Measurements from ENCODE around the gene TIMM17A. TPM values are rescaled to one million over a fixed set of nuclear protein-coding genes. Genes with fewer than 3 reads are reported as not detected.
A peak's percentile ranks its signal among the peaks of the same experiment; 100 is the strongest.

Gene TIMM17A
- total and polyA plus RNA-seq, 2 of the 8 experiments (the other 6 are each of a cell fraction or from before 2014, with no cell fraction given) = 30.3 to 57.1 TPM

DNA sequence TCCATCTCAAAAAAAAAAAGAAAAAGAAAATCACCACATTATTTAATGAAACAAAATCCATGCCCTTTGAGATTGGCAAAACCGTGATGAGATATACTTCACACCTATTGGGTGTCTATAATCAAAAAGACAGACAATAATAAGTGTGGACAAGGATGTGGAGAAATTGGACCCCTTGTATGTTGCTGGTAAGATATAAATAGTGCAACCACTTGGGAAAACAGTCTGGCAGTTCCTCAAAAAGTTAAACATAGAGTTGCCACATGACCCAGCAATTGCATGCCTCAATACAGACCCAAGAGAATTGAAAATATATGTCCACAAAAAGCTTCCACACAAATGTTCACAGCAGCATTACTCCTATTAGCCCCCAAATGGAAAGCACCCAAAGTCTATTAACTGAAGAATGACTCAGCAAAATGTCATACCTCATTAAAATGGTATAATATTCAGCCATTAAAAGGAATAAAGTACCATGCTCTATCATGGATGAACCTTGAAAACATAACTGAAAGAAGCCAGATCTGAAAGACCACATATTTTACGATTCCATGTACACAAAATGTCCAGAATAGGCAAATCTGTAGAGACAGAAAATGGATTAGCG, 33.2 kb upstream of the TIMM17A start:
- H3K9ac ChIP-seq (replicated peaks in 1 of 4; ENCODE audit: extremely low read depth in 1 of 4, low read depth in 3 of 4, low read length in 3 of 4) = no peak overlapping the region
- H3K36me3 ChIP-seq (ENCODE audit: control insufficient read depth in 2 of 4, insufficient read depth in 4 of 4, low read length in 3 of 4) = no peaks in the 10 kb centered on the region
- no peak overlapping the region for H3K4me2 ChIP-seq (ENCODE audit: insufficient read depth in 1 of 2, low read depth in 2 of 2, low read length in 2 of 2)
- no peak overlapping the region for H4K91ac ChIP-seq (replicated peaks; ENCODE audit: insufficient read length, low read length)
- H3K27ac ChIP-seq (ENCODE audit: low read depth, low read length) = no peak overlapping the region
- no peak overlapping the region for H4K8ac ChIP-seq (ENCODE audit: extremely low read depth, insufficient read depth, low read length)
- POLR2A ChIA-PET (ENCODE audit: partially characterized antibody) = no interaction called here
- no peaks in the 10 kb centered on the region for H3K27me3 ChIP-seq (replicated peaks in 1 of 4; ENCODE audit: control insufficient read depth in 3 of 4, extremely low read depth in 1 of 4, insufficient read depth in 3 of 4, low read length in 3 of 4)
- no peak overlapping the region for H2BK5ac ChIP-seq (ENCODE audit: low read depth, low read length)
- H3K23ac ChIP-seq (ENCODE audit: insufficient read length) = no peak overlapping the region
- no peak overlapping the region for H3K4ac ChIP-seq (replicated peaks; ENCODE audit: insufficient read length, low read depth, low read length)
- H3K79me2 ChIP-seq (ENCODE audit: control insufficient read depth in 1 of 2, insufficient read depth in 2 of 2, low read length in 2 of 2) = no peaks in the 10 kb centered on the region
- no peak overlapping the region for H2BK20ac ChIP-seq (ENCODE audit: low read length)
- 94% methylated on average over 3 of the region's 3 CpGs; no CpG with 5 or more reads in 1 of the 2 experiments for WGBS, 2 experiments (ENCODE audit: extremely low coverage in 1 of 2, insufficient coverage in 1 of 2, insufficient read length in 1 of 2, insufficient replicate concordance in 2 of 2, low coverage in 1 of 2, low lambda C conversion rate in 2 of 2, missing lambda C conversion rate in 1 of 2)
- no peak overlapping the region for H3K18ac ChIP-seq (ENCODE audit: extremely low read depth, low read length)
- H2BK120ac ChIP-seq (replicated peaks; ENCODE audit: low read depth, low read length) = no peak overlapping the region
- no peaks in the 10 kb centered on the region; a peak in 1 of 7 replicates for H3K4me1 ChIP-seq (replicated peaks in 1 of 4; ENCODE audit: control insufficient read depth in 3 of 4, insufficient read depth in 4 of 4, low read length in 3 of 4)
- no peaks in the 10 kb centered on the region for H4K20me1 ChIP-seq (replicated peaks in 1 of 2; ENCODE audit: control insufficient read depth in 1 of 2, insufficient read depth in 2 of 2, low read length in 2 of 2)
- DNase-seq (ENCODE audit: low read depth in 1 of 2, low spot score in 2 of 2) = no peak
- H4K5ac ChIP-seq (ENCODE audit: insufficient read length, low read depth, low read length) = no peak overlapping the region
- CTCF ChIA-PET (ENCODE audit: partially characterized antibody) = interaction anchor here (1.8 kb wide), 1 partner anchor 26 kb away, joined by 7 read pairs; no protein-coding TSS in a partner anchor
- TF ChIP-seq CTBP2 (IDR thresholded peaks at IDR 0.05; ENCODE audit: borderline replicate concordance, insufficient read depth, insufficient read length, low read length) (no peak), SP4 (IDR thresholded peaks at IDR 0.05; ENCODE audit: low read length) (no peak), ASH2L (IDR thresholded peaks at IDR 0.05; ENCODE audit: low read length) (no peak), MAFK (IDR thresholded peaks at IDR 0.05; ENCODE audit: low read depth, low read length) (peak; percentile 60; the same call in 1 of the 2 replicates), POLR2AphosphoS5 (IDR thresholded peaks at IDR 0.05; ENCODE audit: low read depth, low read length) (no peak), BACH1 (IDR thresholded peaks at IDR 0.05; ENCODE audit: low read length) (peak; percentile 52), MAX (IDR thresholded peaks at IDR 0.05) (no peak), SIX5 (IDR thresholded peaks at IDR 0.05; ENCODE audit: low read depth, low read length) (no peak)
- H3K56ac ChIP-seq (replicated peaks; ENCODE audit: insufficient read length, low read depth, low read length) = no peak overlapping the region
- no peaks in the 10 kb centered on the region for H3K79me1 ChIP-seq (ENCODE audit: low read depth, low read length)
- H3K23me2 ChIP-seq (ENCODE audit: low read depth, low read length) = no peaks in the 10 kb centered on the region
- H2BK12ac ChIP-seq (ENCODE audit: low read depth, low read length) = no peak overlapping the region
- no peaks in the 10 kb centered on the region for H3K9me3 ChIP-seq (ENCODE audit: insufficient read depth in 2 of 2, low read depth in 1 of 2, low read length in 1 of 2)
- H2BK15ac ChIP-seq (ENCODE audit: low read length) = no peak overlapping the region
- H3K14ac ChIP-seq (ENCODE audit: insufficient read length) = no peak overlapping the region
- FAIRE-seq = no peak
- no peak overlapping the region for H2AK5ac ChIP-seq (ENCODE audit: low read depth, low read length)
- no peak overlapping the region for H2AFZ ChIP-seq (ENCODE audit: low read length)
- H3K4me3 ChIP-seq (ENCODE audit: extremely low read depth in 1 of 4, insufficient read depth in 2 of 4, low read depth in 3 of 4, low read length in 4 of 4) = no peak overlapping the region
